HepG2 (cell line): ENCODE results near the gene DNAJB8. TPM values are rescaled to one million over a fixed set of nuclear protein-coding genes. Genes with fewer than 3 reads are reported as not detected.

Source experiments
- ATAC-seq: fragments of 200-7000 bp; cut with Tn5 transposase; 3 replicates; pipeline ENCODE4 v1.9.1; 2020; ENCODE audit warnings: mild to moderate bottlenecking, moderate library complexity
- BruUV-seq: library from RNA; stranded (reverse); fragments of 400-500 nt; replicated peaks from 2 replicates; lab custom pipeline; 2021; lab: Mats Ljungman, UMichigan
- CTCF ChIA-PET: fragments of 300-600 bp; formaldehyde crosslinking; extraction: SDS; loops from one replicate; lab custom pipeline; 2021; ENCODE audit warnings: low total read pairs, inconsistent platforms, low intra/inter-chr PET ratio; lab: Yijun Ruan, JAX
- POLR2A ChIA-PET: fragments of 350-600 bp; sonication (Branson Sonifier 250); formaldehyde crosslinking; loops from one replicate; lab custom pipeline; 2020; ENCODE audit warnings: antibody characterized with exemption, inconsistent platforms; lab: Yijun Ruan, JAX
- DNase-seq: peaks from one replicate; pipeline ENCODE4 v3.0.0-alpha.2; 2015; ENCODE audit warnings: low spot score
- FAIRE-seq: peaks from 3 replicates; lab custom pipeline; 2011; peaks lifted over from hg19 to GRCh38; lab: Jason Lieb, UNC
- H2AFZ ChIP-seq: one replicate; pipeline ENCODE4 v1.6.1; 2011; ENCODE audit warnings: low read length, inconsistent platforms
- H3K27ac ChIP-seq: fragments of 300-600 bp; 3 replicates; pipeline ENCODE4 v1.8.0; 2011; ENCODE audit warnings: mixed run types, mild to moderate bottlenecking, mixed read lengths, low read length, inconsistent platforms; ENCODE audit not compliant: insufficient read depth; ENCODE audit errors: extremely low read length
- H3K27me3 ChIP-seq, 2 experiments: fragments of 200-600 bp in 1 of 2; 2 replicates in 1 of 2; 3 replicates in 1 of 2; pipeline versions ENCODE4 v1.6.0 to v1.8.0; 2011; ENCODE audit warnings: low read length in 2 of 2, mild to moderate bottlenecking in 2 of 2, moderate library complexity in 2 of 2, inconsistent platforms in 1 of 2; ENCODE audit not compliant: insufficient read depth in 2 of 2, control insufficient read depth in 1 of 2
- H3K36me3 ChIP-seq, 2 experiments: fragments of 200-600 bp in 1 of 2; replicated peaks in 1 of 2; 2 replicates in 1 of 2; 3 replicates in 1 of 2; pipeline versions ENCODE4 v1.5.1 to v1.8.0; 2011; ENCODE audit warnings: low read length in 2 of 2, inconsistent platforms in 1 of 2; ENCODE audit not compliant: insufficient read depth in 2 of 2, control insufficient read depth in 1 of 2
- H3K4me1 ChIP-seq: 2 replicates; pipeline ENCODE4 v1.5.1; 2012; ENCODE audit warnings: low read length, inconsistent platforms; ENCODE audit not compliant: insufficient read depth
- H3K4me2 ChIP-seq: 2 replicates; pipeline ENCODE4 v1.6.0; 2011; ENCODE audit warnings: low read depth, low read length, inconsistent platforms
- H3K4me3 ChIP-seq, 3 experiments: fragments of 200-600 bp in 1 of 3; sonication (generic), shearing (Covaris generic) in 1 of 3; replicated peaks in 1 of 3; 2 replicates each; pipeline ENCODE4 v1.5.1; 2011 to 2016; ENCODE audit warnings: low read length in 3 of 3, inconsistent platforms in 2 of 3, low read depth in 2 of 3, mild to moderate bottlenecking in 2 of 3, control low read depth in 1 of 3, mixed read lengths in 1 of 3; ENCODE audit not compliant: insufficient read depth in 1 of 3
- H3K79me2 ChIP-seq: one replicate; pipeline ENCODE4 v1.6.1; 2011; ENCODE audit warnings: low read length, inconsistent platforms; ENCODE audit not compliant: insufficient read depth
- H3K9ac ChIP-seq: 2 replicates; pipeline ENCODE4 v1.6.0; 2011; ENCODE audit warnings: mild to moderate bottlenecking, low read depth, low read length, inconsistent platforms; ENCODE audit not compliant: insufficient read depth
- H3K9me3 ChIP-seq: 2 replicates; pipeline ENCODE4 v1.5.1; 2012; ENCODE audit warnings: mild to moderate bottlenecking, low read length
- H4K20me1 ChIP-seq: 2 replicates; pipeline ENCODE4 v1.6.0; 2011; ENCODE audit warnings: inconsistent platforms, mild to moderate bottlenecking, low read length, moderate library complexity; ENCODE audit not compliant: insufficient read depth
- LCORL ChIP-seq, 2 experiments: fragments of 450-650 bp in 1 of 2; sonication (generic) in 1 of 2; formaldehyde crosslinking in 1 of 2; IDR thresholded peaks; 2 replicates each; pipeline versions ENCODE4 v1.5.0 to v1.6.1; 2017 to 2020; ENCODE audit warnings: antibody characterized with exemption in 1 of 2, missing genetic modification reagents in 1 of 2
- MAFG ChIP-seq: sonication (generic); formaldehyde crosslinking; IDR thresholded peaks from 2 replicates; pipeline ENCODE4 v1.5.1; 2020; ENCODE audit warnings: mild to moderate bottlenecking, missing genetic modification reagents
- NFATC3 ChIP-seq: sonication (generic); formaldehyde crosslinking; IDR thresholded peaks from 2 replicates; pipeline ENCODE4 v1.5.1; 2020; ENCODE audit warnings: mild to moderate bottlenecking, missing genetic modification reagents
- NFIB ChIP-seq: sonication (generic); formaldehyde crosslinking; IDR thresholded peaks from 2 replicates; pipeline ENCODE4 v1.9.0; 2021; ENCODE audit warnings: missing genetic modification reagents, mild to moderate bottlenecking, borderline replicate concordance
- ZFP82 ChIP-seq: sonication (generic); formaldehyde crosslinking; IDR thresholded peaks from 2 replicates; pipeline ENCODE4 v1.5.1; 2020; ENCODE audit warnings: mild to moderate bottlenecking, missing genetic modification reagents, borderline replicate concordance
- ZKSCAN5 ChIP-seq: sonication (generic); formaldehyde crosslinking; IDR thresholded peaks from 2 replicates; pipeline ENCODE4 v1.5.1; 2020; ENCODE audit warnings: mild to moderate bottlenecking, missing genetic modification reagents
- ZNF143 ChIP-seq: sonication (generic); formaldehyde crosslinking; IDR thresholded peaks from 2 replicates; pipeline ENCODE4 v1.4.0; 2020; ENCODE audit warnings: missing genetic modification reagents
- ZNF33B ChIP-seq: sonication (generic); formaldehyde crosslinking; IDR thresholded peaks from 2 replicates; pipeline ENCODE4 v1.5.1; 2020; ENCODE audit warnings: mild to moderate bottlenecking, missing genetic modification reagents
- ZNF780A ChIP-seq: sonication (generic); formaldehyde crosslinking; IDR thresholded peaks from 2 replicates; pipeline ENCODE4 v1.8.0; 2022; ENCODE audit warnings: mild to moderate bottlenecking, missing genetic modification reagents, moderate library complexity
- ZNF891 ChIP-seq: sonication (generic); formaldehyde crosslinking; IDR thresholded peaks from 2 replicates; pipeline ENCODE4 v1.5.0; 2020; ENCODE audit warnings: mild to moderate bottlenecking, missing genetic modification reagents
- WGBS: methylation state at CpG from one replicate; pipeline ENCODE4 v1.1.6; 2017; ENCODE audit warnings: low lambda C conversion rate; 5-methylcytosine and 5-hydroxymethylcytosine counted together
- in situ Hi-C: cut with HindIII; loops from 2 replicates; pipeline ENCODE4 v1.10.0; 2017; ENCODE audit warnings: low pct_unique_long_range_greater_than_20kb; ENCODE audit not compliant: extremely low pct_ligation_motif_present
- intact Hi-C: fragments of 100-400 bp; cut with micrococcal nuclease; formaldehyde crosslinking; loops from one replicate; pipeline ENCODE4 v1.10.0; 2022; ENCODE audit not compliant: unreplicated experiment
- polyA plus RNA-seq, 8 experiments: library from polyadenylated mRNA; depleted of rRNA in 3 of 8; stranded (reverse) in 7 of 8; unstranded in 1 of 8; fragments of >200 nt; fragmentation: Illumina TruSeq in 4 of 8; extraction: Trizol in 4 of 8; gene quantifications; 2 replicates each; pipeline versions ENCODE4 v1.2.1 to v1.2.3, GENCODE V29; 2011 to 2016; ENCODE audit warnings: low read depth in 4 of 8, missing spikeins in 1 of 8, mixed read lengths in 1 of 8; ENCODE audit not compliant: insufficient read depth in 1 of 8
- total RNA-seq, 5 experiments: library from RNA; depleted of rRNA; stranded (reverse); fragments of >200 nt; fragmentation: Illumina TruSeq; extraction: Trizol; gene quantifications; 2 replicates each; pipeline ENCODE4 v1.2.3, GENCODE V29; 2016; ENCODE audit warnings: low read depth in 1 of 5
- TF ChIP-seq, protein P1 (sequence below): sonication (generic); formaldehyde crosslinking; IDR thresholded peaks from 2 replicates; pipeline ENCODE4 v1.4.0; 2020; ENCODE audit warnings: missing genetic modification reagents, mild to moderate bottlenecking, borderline replicate concordance
- TF ChIP-seq, protein P2 (sequence below): sonication (generic); formaldehyde crosslinking; IDR thresholded peaks from 2 replicates; pipeline ENCODE4 v1.4.0; 2020; ENCODE audit warnings: missing genetic modification reagents, borderline replicate concordance
- TF ChIP-seq, protein P3 (sequence below): sonication (generic); formaldehyde crosslinking; IDR thresholded peaks from 2 replicates; pipeline ENCODE4 v1.5.0; 2020; ENCODE audit warnings: mild to moderate bottlenecking, missing genetic modification reagents

DNAJB8 gene
- total and polyA plus RNA-seq, 2 of the 13 experiments (the other 11 are each of a cell fraction or from before 2014, with no cell fraction given): not detected

DNA sequence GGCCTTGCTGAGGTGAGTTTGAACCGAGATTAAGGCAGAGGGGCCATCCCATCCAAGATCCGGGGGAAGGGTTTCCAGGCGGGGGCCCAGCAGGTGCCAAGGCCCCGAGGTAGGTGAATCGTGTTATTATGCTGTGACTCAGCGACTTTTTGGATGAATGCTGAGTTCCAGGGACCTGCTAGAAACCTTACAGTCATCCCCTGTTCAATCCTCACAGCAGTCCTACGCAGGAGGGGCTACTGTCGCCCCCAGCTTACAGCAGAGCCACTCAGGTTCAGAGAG lies 40.9 kb downstream of the DNAJB8 start:
- POLR2A ChIA-PET: interaction anchor here (0.8 kb wide), 1 partner anchor 62 kb away, joined by 3 read pairs; no protein-coding TSS in a partner anchor
- H3K9ac ChIP-seq: peak overlapping the region; percentile 30; the same call in 1 of the 2 replicates
- intact Hi-C loops: loop anchor here (2.0 to 10.0 kb wide), 4 partner anchors 63 to 253 kb away; no protein-coding TSS in a partner anchor
- H3K4me2 ChIP-seq: peak overlapping the region; percentile 75; the same call in 1 of the 2 replicates
- FAIRE-seq (no peak), DNase-seq (no peak), ATAC-seq (no peak)
- H3K27me3 ChIP-seq: peaks cover 9 to 30% of the 10 kb centered on the region in 2 experiments
- 83% methylated on average over 6 of the region's 8 CpGs for WGBS
- CTCF ChIA-PET: interaction anchor here (1.0 to 1.4 kb wide), 3 partner anchors 67 to 183 kb away, joined by 3 to 8 read pairs (median 3); partner anchors contain the start of gene GATA2
- no peaks in the 10 kb centered on the region for H3K36me3 ChIP-seq
- H3K27ac ChIP-seq: no peak overlapping the region
- H3K4me3 ChIP-seq: peak overlapping the region in 1 of 3 experiments; percentile 65; a peak in 1 of 6 replicates
- no peaks in the 10 kb centered on the region for H4K20me1 ChIP-seq
- no peaks in the 10 kb centered on the region for H3K79me2 ChIP-seq
- no TSS peak for BruUV-seq
- no peak for TF ChIP-seq ZFP82 (CRISPR knock-in tag)
- TF ChIP-seq ZKSCAN5 (CRISPR knock-in tag): no peak
- TF ChIP-seq, protein P1, sequence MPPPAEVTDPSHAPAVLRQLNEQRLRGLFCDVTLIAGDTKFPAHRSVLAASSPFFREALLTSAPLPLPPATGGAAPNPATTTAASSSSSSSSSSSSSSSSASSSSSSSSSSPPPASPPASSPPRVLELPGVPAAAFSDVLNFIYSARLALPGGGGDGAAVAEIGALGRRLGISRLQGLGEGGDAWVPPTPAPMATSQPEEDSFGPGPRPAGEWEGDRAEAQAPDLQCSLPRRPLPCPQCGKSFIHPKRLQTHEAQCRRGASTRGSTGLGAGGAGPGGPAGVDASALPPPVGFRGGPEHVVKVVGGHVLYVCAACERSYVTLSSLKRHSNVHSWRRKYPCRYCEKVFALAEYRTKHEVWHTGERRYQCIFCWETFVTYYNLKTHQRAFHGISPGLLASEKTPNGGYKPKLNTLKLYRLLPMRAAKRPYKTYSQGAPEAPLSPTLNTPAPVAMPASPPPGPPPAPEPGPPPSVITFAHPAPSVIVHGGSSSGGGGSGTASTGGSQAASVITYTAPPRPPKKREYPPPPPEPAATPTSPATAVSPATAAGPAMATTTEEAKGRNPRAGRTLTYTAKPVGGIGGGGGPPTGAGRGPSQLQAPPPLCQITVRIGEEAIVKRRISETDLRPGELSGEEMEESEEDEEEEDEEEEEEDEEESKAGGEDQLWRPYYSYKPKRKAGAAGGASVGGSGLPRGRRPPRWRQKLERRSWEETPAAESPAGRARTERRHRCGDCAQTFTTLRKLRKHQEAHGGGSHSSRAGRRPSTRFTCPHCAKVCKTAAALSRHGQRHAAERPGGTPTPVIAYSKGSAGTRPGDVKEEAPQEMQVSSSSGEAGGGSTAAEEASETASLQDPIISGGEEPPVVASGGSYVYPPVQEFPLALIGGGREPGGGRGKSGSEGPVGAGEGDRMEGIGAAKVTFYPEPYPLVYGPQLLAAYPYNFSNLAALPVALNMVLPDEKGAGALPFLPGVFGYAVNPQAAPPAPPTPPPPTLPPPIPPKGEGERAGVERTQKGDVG (CRISPR knock-in tag): no peak
- TF ChIP-seq ZNF780A (CRISPR knock-in tag): no peak
- TF ChIP-seq ZNF891 (CRISPR knock-in tag): 0 out of 2 replicates have a peak, but pooled peaks have one; percentile 23
- no peak for TF ChIP-seq NFIB (CRISPR knock-in tag)
- TF ChIP-seq MAFG (CRISPR knock-in tag): peak; percentile 34; the same call in 1 of the 2 replicates
- TF ChIP-seq NFATC3 (CRISPR knock-in tag): no peak
- TF ChIP-seq, protein P2, sequence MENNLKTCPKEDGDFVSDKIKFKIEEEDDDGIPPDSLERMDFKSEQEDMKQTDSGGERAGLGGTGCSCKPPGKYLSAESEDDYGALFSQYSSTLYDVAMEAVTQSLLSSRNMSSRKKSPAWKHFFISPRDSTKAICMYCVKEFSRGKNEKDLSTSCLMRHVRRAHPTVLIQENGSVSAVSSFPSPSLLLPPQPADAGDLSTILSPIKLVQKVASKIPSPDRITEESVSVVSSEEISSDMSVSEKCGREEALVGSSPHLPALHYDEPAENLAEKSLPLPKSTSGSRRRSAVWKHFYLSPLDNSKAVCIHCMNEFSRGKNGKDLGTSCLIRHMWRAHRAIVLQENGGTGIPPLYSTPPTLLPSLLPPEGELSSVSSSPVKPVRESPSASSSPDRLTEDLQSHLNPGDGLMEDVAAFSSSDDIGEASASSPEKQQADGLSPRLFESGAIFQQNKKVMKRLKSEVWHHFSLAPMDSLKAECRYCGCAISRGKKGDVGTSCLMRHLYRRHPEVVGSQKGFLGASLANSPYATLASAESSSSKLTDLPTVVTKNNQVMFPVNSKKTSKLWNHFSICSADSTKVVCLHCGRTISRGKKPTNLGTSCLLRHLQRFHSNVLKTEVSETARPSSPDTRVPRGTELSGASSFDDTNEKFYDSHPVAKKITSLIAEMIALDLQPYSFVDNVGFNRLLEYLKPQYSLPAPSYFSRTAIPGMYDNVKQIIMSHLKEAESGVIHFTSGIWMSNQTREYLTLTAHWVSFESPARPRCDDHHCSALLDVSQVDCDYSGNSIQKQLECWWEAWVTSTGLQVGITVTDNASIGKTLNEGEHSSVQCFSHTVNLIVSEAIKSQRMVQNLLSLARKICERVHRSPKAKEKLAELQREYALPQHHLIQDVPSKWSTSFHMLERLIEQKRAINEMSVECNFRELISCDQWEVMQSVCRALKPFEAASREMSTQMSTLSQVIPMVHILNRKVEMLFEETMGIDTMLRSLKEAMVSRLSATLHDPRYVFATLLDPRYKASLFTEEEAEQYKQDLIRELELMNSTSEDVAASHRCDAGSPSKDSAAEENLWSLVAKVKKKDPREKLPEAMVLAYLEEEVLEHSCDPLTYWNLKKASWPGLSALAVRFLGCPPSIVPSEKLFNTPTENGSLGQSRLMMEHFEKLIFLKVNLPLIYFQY (CRISPR knock-in tag): no peak
- TF ChIP-seq ZNF143 (CRISPR knock-in tag): no peak
- no peak for TF ChIP-seq ZNF33B (CRISPR knock-in tag)
- TF ChIP-seq, protein P3, sequence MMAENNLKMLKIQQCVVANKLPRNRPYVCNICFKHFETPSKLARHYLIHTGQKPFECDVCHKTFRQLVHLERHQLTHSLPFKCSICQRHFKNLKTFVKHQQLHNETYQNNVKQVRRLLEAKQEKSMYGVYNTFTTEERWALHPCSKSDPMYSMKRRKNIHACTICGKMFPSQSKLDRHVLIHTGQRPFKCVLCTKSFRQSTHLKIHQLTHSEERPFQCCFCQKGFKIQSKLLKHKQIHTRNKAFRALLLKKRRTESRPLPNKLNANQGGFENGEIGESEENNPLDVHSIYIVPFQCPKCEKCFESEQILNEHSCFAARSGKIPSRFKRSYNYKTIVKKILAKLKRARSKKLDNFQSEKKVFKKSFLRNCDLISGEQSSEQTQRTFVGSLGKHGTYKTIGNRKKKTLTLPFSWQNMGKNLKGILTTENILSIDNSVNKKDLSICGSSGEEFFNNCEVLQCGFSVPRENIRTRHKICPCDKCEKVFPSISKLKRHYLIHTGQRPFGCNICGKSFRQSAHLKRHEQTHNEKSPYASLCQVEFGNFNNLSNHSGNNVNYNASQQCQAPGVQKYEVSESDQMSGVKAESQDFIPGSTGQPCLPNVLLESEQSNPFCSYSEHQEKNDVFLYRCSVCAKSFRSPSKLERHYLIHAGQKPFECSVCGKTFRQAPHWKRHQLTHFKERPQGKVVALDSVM: no peak
- no peak for TF ChIP-seq LCORL (IDR thresholded peaks at IDR 0.05)
- TF ChIP-seq LCORL (CRISPR knock-in tag; IDR thresholded peaks at IDR 0.05): no peak
- peaks cover 25% of the 10 kb centered on the region for H3K4me1 ChIP-seq
- H3K9me3 ChIP-seq: no peaks in the 10 kb centered on the region
- H2AFZ ChIP-seq: no peak overlapping the region
- in situ Hi-C loops: loop anchor here (5.0 kb wide), 1 partner anchor 62 kb away; no protein-coding TSS in a partner anchor
